Astrocyte (in vitro differentiated cells and primary cell): Measurements from ENCODE around the gene CADM1.

ENCODE experiments used
- CTCF ChIP-seq: IDR thresholded peaks from 2 replicates; pipeline ENCODE4 v1.5.1; 2011; ENCODE audit warnings: low read depth, mild to moderate bottlenecking, inconsistent platforms, low read length, moderate library complexity; ENCODE audit not compliant: insufficient read depth
- EZH2 ChIP-seq: IDR thresholded peaks from 2 replicates; pipeline ENCODE4 v1.6.1; 2012; ENCODE audit warnings: mild to moderate bottlenecking, low read length, inconsistent platforms; ENCODE audit not compliant: insufficient read depth

DNA sequence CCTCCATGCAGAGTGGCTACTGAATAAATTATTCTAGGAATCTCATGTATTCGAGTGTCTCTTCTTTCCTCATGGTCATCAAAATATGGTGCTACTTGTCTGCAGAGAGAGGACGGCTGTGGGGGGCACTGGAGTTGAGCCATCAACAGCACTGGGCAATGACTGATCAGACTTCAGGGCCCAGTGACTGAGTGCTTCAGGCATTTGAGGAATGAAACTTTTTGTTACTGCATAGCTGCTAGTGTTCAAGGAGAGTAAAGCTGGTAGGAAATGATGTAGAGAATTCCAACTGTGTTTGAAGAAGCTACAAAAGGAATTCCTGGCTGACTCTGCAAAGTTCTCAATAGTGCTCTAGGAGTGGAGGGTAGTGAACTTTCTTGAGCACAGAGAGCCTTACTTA lies 277.7 kb downstream of the CADM1 start:
- no peak for TF ChIP-seq CTCF
- TF ChIP-seq EZH2 = no peak
